ENCODE results near the gene SIRPA. TPM values are rescaled to one million over a fixed set of nuclear protein-coding genes. Genes with fewer than 3 reads are reported as not detected.
A peak's percentile ranks its signal among the peaks of the same experiment; 100 is the strongest.

Gene SIRPA
- polyA plus RNA-seq, 1 experiment: 21.2 TPM

- CTCF ChIA-PET: interaction anchor here (0.9 to 1.4 kb wide), 2 partner anchors 157 to 238 kb away, joined by 3 to 6 read pairs; no protein-coding TSS in a partner anchor
These were observed 38.9 kb downstream of the SIRPA start for GRCh38 chr20:1934156-1934555.

GRCh38 chr20:1934721-1935573 lies 39.7 kb downstream of the SIRPA start:
- Histone ChIP-seq H3K27me3 (ENCODE audit: control insufficient read depth, insufficient read depth, low read length) (no peaks in the 10 kb centered on the region), H3K27ac (ENCODE audit: low read depth, low read length) (peak overlapping the region; percentile 25), H3K9me3 (ENCODE audit: control insufficient read depth, insufficient read depth, low read length) (no peaks in the 10 kb centered on the region), H3K4me3 (ENCODE audit: low read depth, low read length) (no peak overlapping the region)
- TF ChIP-seq CTCF (IDR thresholded peaks at IDR 0.05; ENCODE audit: low read depth, low read length): no peak
- POLR2A ChIA-PET: no interaction called here
- DNase-seq (ENCODE audit: low read depth, low spot score): no peak
- CTCF ChIA-PET: interaction anchor here (0.8 to 1.7 kb wide), 5 partner anchors 30 to 237 kb away, joined by 3 to 7 read pairs (median 4); no protein-coding TSS in a partner anchor

More at GRCh38 chr20:1934156-1934555, 38.9 kb downstream of the SIRPA start:
- POLR2A ChIA-PET: no interaction called here
- Histone ChIP-seq H3K4me3 (ENCODE audit: low read depth, low read length) (no peak overlapping the region), H3K27ac (ENCODE audit: low read depth, low read length) (peak overlapping the region; percentile 31), H3K9me3 (ENCODE audit: control insufficient read depth, insufficient read depth, low read length) (no peaks in the 10 kb centered on the region), H3K27me3 (ENCODE audit: control insufficient read depth, insufficient read depth, low read length) (no peaks in the 10 kb centered on the region)
- TF ChIP-seq CTCF (IDR thresholded peaks at IDR 0.05; ENCODE audit: low read depth, low read length): no peak
- peak; percentile 64 for DNase-seq (ENCODE audit: low read depth, low spot score)

- no peaks in the 10 kb centered on the region for H3K27me3 ChIP-seq (ENCODE audit: control insufficient read depth, insufficient read depth, low read length)
- ChIA-PET POLR2A (no interaction called here), CTCF (interaction anchor here (0.8 to 1.7 kb wide), 3 partner anchors 29 to 171 kb away, joined by 3 to 7 read pairs (median 4); no protein-coding TSS in a partner anchor)
- no peaks in the 10 kb centered on the region for H3K9me3 ChIP-seq (ENCODE audit: control insufficient read depth, insufficient read depth, low read length)
- no peak overlapping the region for H3K27ac ChIP-seq (ENCODE audit: low read depth, low read length)
- no peak for DNase-seq (ENCODE audit: low read depth, low spot score)
- no peak for TF ChIP-seq CTCF (IDR thresholded peaks at IDR 0.05; ENCODE audit: low read depth, low read length)
- H3K4me3 ChIP-seq (ENCODE audit: low read depth, low read length): no peak overlapping the region
These were observed 40.6 kb downstream of the SIRPA start for GRCh38 chr20:1935696-1936366.

GRCh38 chr20:1937316-1937976 lies 42.2 kb downstream of the SIRPA start:
- no peak for TF ChIP-seq CTCF (IDR thresholded peaks at IDR 0.05; ENCODE audit: low read depth, low read length)
- Histone ChIP-seq H3K27me3 (ENCODE audit: control insufficient read depth, insufficient read depth, low read length) (peaks cover 3% of the 10 kb centered on the region), H3K27ac (ENCODE audit: low read depth, low read length) (no peak overlapping the region), H3K9me3 (ENCODE audit: control insufficient read depth, insufficient read depth, low read length) (no peaks in the 10 kb centered on the region), H3K4me3 (ENCODE audit: low read depth, low read length) (no peak overlapping the region)
- no peak for DNase-seq (ENCODE audit: low read depth, low spot score)
- ChIA-PET CTCF (no interaction called here), POLR2A (no interaction called here)
